DMS53 treated with DMSO at 0.1 percent for 48 hours (cell line): ENCODE data around the gene HOXB8.

ENCODE experiments used
- DNase-seq: peaks from one replicate; lab custom pipeline; 2025; ENCODE audit not compliant: unreplicated experiment; lab: John Stamatoyannopoulos, UW

The HOXB8 gene

GRCh38 chr17:48569674-48570324, 45.3 kb downstream of the HOXB8 start:
- no peak for DNase-seq

- DNase-seq = no peak
Measured at GRCh38 chr17:48569240-48569582, 45.9 kb downstream of the HOXB8 start.

- DNase-seq = no peak
Measured at GRCh38 chr17:48568499-48569239, 46.4 kb downstream of the HOXB8 start.

GRCh38 chr17:48567646-48568354, 47.3 kb downstream of the HOXB8 start:
- DNase-seq = no peak

DNA sequence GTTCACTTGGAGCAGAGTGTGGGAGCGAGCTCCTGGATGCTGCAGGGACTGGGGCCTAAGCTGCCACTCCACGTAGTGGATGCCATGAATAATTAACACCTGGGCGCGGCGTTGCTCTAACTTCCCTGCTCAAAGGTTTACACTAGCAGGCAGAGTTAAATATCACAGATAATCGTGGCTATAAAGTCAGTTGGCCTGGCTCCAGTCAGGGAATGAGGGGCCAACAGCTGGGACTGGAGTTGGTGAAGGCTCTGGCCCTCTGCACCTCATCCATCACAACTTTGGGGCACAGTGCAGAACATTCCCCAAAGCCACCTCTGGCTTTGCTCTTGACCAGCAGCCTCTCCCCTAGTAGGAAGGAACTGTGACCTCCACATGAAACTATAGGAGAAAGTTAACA, 47.9 kb downstream of the HOXB8 start:
- DNase-seq = no peak

DNA sequence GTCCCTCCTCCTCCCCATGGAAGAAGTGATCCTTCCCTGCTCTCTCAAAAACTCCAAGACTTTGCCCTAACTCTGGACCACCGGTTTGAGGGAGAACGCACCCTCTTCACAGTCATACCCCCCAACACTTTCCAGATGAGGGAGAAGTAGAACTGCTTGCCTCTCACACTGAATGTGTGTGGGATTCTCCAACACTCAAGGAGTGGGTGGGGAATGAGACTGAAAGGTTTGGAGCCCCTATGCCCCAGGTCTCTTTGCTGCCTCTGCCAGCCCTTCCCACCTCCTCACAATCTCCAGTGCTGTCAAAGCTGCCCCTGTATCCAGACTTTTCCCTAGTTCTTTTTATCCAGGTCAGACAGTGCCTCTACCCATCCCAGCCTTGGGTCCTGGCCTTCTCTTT, 48.4 kb downstream of the HOXB8 start:
- no peak for DNase-seq

- DNase-seq = no peak
Measured at GRCh38 chr17:48565925-48566710, 49.0 kb downstream of the HOXB8 start.

GRCh38 chr17:48565022-48565554, 50.0 kb downstream of the HOXB8 start:
- DNase-seq = no peak

DNA sequence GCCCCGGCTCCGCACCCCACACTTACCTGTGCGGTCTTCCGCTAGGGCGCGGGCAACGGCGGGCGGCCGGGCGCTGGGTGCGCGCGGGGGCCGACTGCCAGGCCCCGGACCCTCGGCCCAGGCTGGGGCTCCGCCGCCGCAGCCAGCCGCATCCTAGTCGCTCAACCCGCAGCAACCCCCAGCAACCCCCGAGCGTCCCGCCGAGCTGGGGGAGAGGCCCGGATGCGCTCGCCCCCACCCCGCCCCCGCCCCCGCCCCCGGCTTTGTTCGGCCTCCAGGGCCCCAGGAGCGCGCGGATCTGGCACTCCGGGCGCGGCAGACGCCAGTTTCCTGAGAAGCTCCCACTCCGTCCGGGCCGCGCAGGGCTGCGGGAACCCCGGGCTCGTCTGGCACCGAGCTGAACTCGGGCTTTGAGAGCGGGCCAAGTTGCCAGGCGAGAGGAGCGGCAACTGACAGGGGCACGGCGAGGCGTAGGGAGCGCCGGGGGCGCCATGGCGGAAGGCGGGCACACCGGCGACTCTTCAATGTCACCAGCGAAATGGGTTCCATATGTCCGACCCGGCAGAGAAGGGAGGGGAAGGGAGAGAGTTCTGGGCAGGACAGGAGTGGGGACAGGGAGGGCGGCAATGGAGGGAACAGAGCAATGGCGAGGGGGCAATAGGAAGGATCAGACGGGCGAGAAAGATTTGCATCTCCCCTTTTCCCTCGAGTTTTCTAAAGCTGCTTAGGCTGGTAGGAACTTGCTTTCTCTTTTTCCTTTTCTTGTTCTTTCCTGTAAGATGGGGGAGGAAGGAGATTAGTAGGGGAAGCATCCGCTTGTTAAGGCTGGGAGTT, 50.7 kb downstream of the HOXB8 start:
- no peak for DNase-seq

- DNase-seq = no peak
Measured at GRCh38 chr17:48563867-48564187, 51.3 kb downstream of the HOXB8 start.

GRCh38 chr17:48563385-48563838, 51.7 kb downstream of the HOXB8 start:
- no peak for DNase-seq

GRCh38 chr17:48562934-48563333, 52.2 kb downstream of the HOXB8 start:
- DNase-seq = no peak
